Hepatocyte (in vitro differentiated cells): ENCODE results near the gene LHFPL3.

Experiments used
- EZH2 ChIP-seq: fragments of 200-600 bp; sonication (generic); IDR thresholded peaks from 2 replicates; pipeline ENCODE4 v1.6.1; 2016; ENCODE audit warnings: antibody characterized with exemption, mild to moderate bottlenecking, borderline replicate concordance
- EZH2phosphoT487 ChIP-seq: fragments of 200-600 bp; sonication (generic); IDR thresholded peaks from one replicate; pipeline ENCODE4 v1.6.1; 2018; ENCODE audit warnings: antibody characterized with exemption, mild to moderate bottlenecking, low read depth, moderate library complexity; ENCODE audit not compliant: unreplicated experiment, severe bottlenecking
- TF ChIP-seq, protein P1 (sequence below): fragments of 200-600 bp; sonication (generic); IDR thresholded peaks from 2 replicates; pipeline ENCODE4 v1.5.1; 2016; ENCODE audit warnings: antibody characterized with exemption, mild to moderate bottlenecking; ENCODE audit not compliant: poor library complexity

DNA sequence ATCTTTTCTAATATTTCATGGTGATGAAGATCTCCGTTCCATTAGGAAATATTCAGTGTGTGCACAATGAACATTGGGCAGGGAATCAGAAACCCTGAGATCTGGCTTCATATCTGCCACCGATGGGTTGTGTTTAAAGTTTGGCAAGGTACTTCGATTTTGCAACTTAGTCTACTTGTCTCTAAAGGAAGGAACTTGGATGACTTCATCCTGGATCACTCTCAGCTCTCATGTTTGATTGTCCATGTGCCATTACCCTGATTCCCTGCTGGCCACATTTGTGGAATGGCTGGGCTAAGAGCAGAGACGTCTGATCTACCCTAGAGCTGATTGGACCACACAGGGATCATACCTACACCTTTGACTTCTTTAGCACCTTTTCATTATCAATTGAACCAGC, 508.6 kb downstream of the LHFPL3 start:
- TF ChIP-seq, protein P1, sequence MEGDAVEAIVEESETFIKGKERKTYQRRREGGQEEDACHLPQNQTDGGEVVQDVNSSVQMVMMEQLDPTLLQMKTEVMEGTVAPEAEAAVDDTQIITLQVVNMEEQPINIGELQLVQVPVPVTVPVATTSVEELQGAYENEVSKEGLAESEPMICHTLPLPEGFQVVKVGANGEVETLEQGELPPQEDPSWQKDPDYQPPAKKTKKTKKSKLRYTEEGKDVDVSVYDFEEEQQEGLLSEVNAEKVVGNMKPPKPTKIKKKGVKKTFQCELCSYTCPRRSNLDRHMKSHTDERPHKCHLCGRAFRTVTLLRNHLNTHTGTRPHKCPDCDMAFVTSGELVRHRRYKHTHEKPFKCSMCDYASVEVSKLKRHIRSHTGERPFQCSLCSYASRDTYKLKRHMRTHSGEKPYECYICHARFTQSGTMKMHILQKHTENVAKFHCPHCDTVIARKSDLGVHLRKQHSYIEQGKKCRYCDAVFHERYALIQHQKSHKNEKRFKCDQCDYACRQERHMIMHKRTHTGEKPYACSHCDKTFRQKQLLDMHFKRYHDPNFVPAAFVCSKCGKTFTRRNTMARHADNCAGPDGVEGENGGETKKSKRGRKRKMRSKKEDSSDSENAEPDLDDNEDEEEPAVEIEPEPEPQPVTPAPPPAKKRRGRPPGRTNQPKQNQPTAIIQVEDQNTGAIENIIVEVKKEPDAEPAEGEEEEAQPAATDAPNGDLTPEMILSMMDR = no peak
- TF ChIP-seq EZH2 (no peak), EZH2phosphoT487 (no peak)
